ENCODE measurements around the gene HAUS2. TPM values are rescaled to one million over a fixed set of nuclear protein-coding genes. Genes with fewer than 3 reads are reported as not detected.

The HAUS2 gene
- total and polyA plus RNA-seq, 2 experiments from 2014 or later: 9.6 to 36.8 TPM

GRCh38 chr15:42612367-42612912 lies 63.8 kb downstream of the HAUS2 start:
- 82% methylated on average over 8 of the region's 8 CpGs for WGBS (ENCODE audit: low lambda C conversion rate, missing lambda C conversion rate)
- Histone ChIP-seq H2AFZ (no peak overlapping the region), H3K36me3 (replicated peaks; ENCODE audit: insufficient read depth, low read depth) (no peaks in the 10 kb centered on the region), H3K4me2 (no peak overlapping the region), H3K4me3 (no peak overlapping the region), H3K9me3 (ENCODE audit: low read depth) (no peaks in the 10 kb centered on the region), H4K20me1 (ENCODE audit: insufficient read depth, poor library complexity, severe bottlenecking) (no peaks in the 10 kb centered on the region), H3K4me1 (ENCODE audit: insufficient read depth) (peaks cover 3% of the 10 kb centered on the region), H3K27me3 (no peaks in the 10 kb centered on the region), H3K9me2 (replicated peaks; ENCODE audit: insufficient read depth) (no peaks in the 10 kb centered on the region), H3K27ac (no peak overlapping the region), H3K79me2 (no peaks in the 10 kb centered on the region)
- no peak for DNase-seq (ENCODE audit: low spot score)
- no peak for TF ChIP-seq EZH2phosphoT487 (IDR thresholded peaks at IDR 0.05; ENCODE audit: low read depth, severe bottlenecking, unreplicated experiment)
- TF ChIP-seq CTCF (IDR thresholded peaks at IDR 0.05; ENCODE audit: poor library complexity): no peak
- TF ChIP-seq EZH2 (IDR thresholded peaks at IDR 0.05; ENCODE audit: borderline replicate concordance): no peak

- Histone ChIP-seq H3K27ac (no peak overlapping the region), H3K9me3 (ENCODE audit: low read depth) (no peaks in the 10 kb centered on the region), H3K27me3 (no peaks in the 10 kb centered on the region), H2AFZ (no peak overlapping the region), H3K4me2 (no peak overlapping the region), H3K9me2 (replicated peaks; ENCODE audit: insufficient read depth) (no peaks in the 10 kb centered on the region), H3K79me2 (no peaks in the 10 kb centered on the region), H3K4me1 (ENCODE audit: insufficient read depth) (peaks cover 3% of the 10 kb centered on the region), H3K36me3 (replicated peaks; ENCODE audit: insufficient read depth, low read depth) (no peaks in the 10 kb centered on the region), H3K4me3 (no peak overlapping the region), H4K20me1 (ENCODE audit: insufficient read depth, poor library complexity, severe bottlenecking) (no peaks in the 10 kb centered on the region)
- no peak for TF ChIP-seq EZH2 (IDR thresholded peaks at IDR 0.05; ENCODE audit: borderline replicate concordance)
- 40% methylated on average over 2 of the region's 2 CpGs for WGBS (ENCODE audit: low lambda C conversion rate, missing lambda C conversion rate)
- DNase-seq (ENCODE audit: low spot score): no peak
Observed at GRCh38 chr15:42616107-42616506, 67.5 kb downstream of the HAUS2 start.

Other genes with a start within 250 kb of the HAUS2 start
- gene CAPN3, start 189.3 kb upstream of the HAUS2 start, total RNA-seq: 15.6 and 21.1 TPM in 2 replicates
- 15.6 and 18.4 TPM in 2 replicates for gene CAPN3, start 189.3 kb upstream of the HAUS2 start, polyA plus RNA-seq
- gene ZNF106, start 57.7 kb upstream of the HAUS2 start, total RNA-seq: 39.0 and 44.5 TPM in 2 replicates
- 30.1 and 40.9 TPM in 2 replicates for gene ZNF106, start 57.7 kb upstream of the HAUS2 start, polyA plus RNA-seq
- gene SNAP23, start 53.2 kb upstream of the HAUS2 start, total RNA-seq: 103 and 123 TPM in 2 replicates
- gene SNAP23, start 53.2 kb upstream of the HAUS2 start, polyA plus RNA-seq: 82.7 and 85.7 TPM in 2 replicates
- 19.4 and 19.6 TPM in 2 replicates for gene LRRC57, start within 50 bp of the HAUS2 start, total RNA-seq
- gene LRRC57, start within 50 bp of the HAUS2 start, polyA plus RNA-seq: 13.7 and 14.1 TPM in 2 replicates
- 1.8 and 3.0 TPM in 2 replicates for gene STARD9, start 26.8 kb downstream of the HAUS2 start, total RNA-seq
- gene STARD9, start 26.8 kb downstream of the HAUS2 start, polyA plus RNA-seq: 0.50 and 2.3 TPM in 2 replicates
- 12.3 and 14.0 TPM in 2 replicates for gene CDAN1, start 188.3 kb downstream of the HAUS2 start, total RNA-seq
- 13.9 and 20.1 TPM in 2 replicates for gene CDAN1, start 188.3 kb downstream of the HAUS2 start, polyA plus RNA-seq

Data from hepatocyte (in vitro differentiated cells).